Measurements from ENCODE around the gene GABBR2.
"Not testable (repeated sequence)": the region's sequence is repeated elsewhere in the genome, so short reads cannot be mapped to it uniquely, and the experiment has no call there.

The GABBR2 gene

GRCh38 chr9:98596486-98596885, 112.2 kb downstream of the GABBR2 start:
- DNase-seq (ENCODE audit: low read depth): no peak

- DNase-seq (ENCODE audit: low read depth): no peak
Measured at GRCh38 chr9:98594546-98595160, 114.1 kb downstream of the GABBR2 start.

- DNase-seq (ENCODE audit: low read depth): no peak
Measured at GRCh38 chr9:98593354-98594253, 115.1 kb downstream of the GABBR2 start.

GRCh38 chr9:98591696-98592095, 117.0 kb downstream of the GABBR2 start:
- no peak for DNase-seq (ENCODE audit: low read depth)

GRCh38 chr9:98590101-98590500, 118.6 kb downstream of the GABBR2 start:
- DNase-seq (ENCODE audit: low read depth): no peak

- no peak for DNase-seq (ENCODE audit: low read depth)
Measured at GRCh38 chr9:98589102-98589501, 119.6 kb downstream of the GABBR2 start.

GRCh38 chr9:98584853-98585438, 123.8 kb downstream of the GABBR2 start:
- DNase-seq (ENCODE audit: low read depth): not testable (repeated sequence)

GRCh38 chr9:98584059-98584458, 124.7 kb downstream of the GABBR2 start:
- no peak for DNase-seq (ENCODE audit: low read depth)

- DNase-seq (ENCODE audit: low read depth): no peak
Measured at GRCh38 chr9:98583417-98583816, 125.3 kb downstream of the GABBR2 start.

- no peak for DNase-seq (ENCODE audit: low read depth)
Measured at GRCh38 chr9:98580956-98581355, 127.8 kb downstream of the GABBR2 start.

GRCh38 chr9:98579700-98580099, 129.0 kb downstream of the GABBR2 start:
- DNase-seq (ENCODE audit: low read depth): no peak

GRCh38 chr9:98577446-98577845, 131.3 kb downstream of the GABBR2 start:
- DNase-seq (ENCODE audit: low read depth): no peak

- no peak for DNase-seq (ENCODE audit: low read depth)
Measured at GRCh38 chr9:98576859-98577258, 131.9 kb downstream of the GABBR2 start.

- no peak for DNase-seq (ENCODE audit: low read depth)
Measured at GRCh38 chr9:98576354-98576753, 132.4 kb downstream of the GABBR2 start.

- DNase-seq (ENCODE audit: low read depth): peak; percentile 9
Measured at GRCh38 chr9:98575379-98576346, 133.1 kb downstream of the GABBR2 start.

- no peak for DNase-seq (ENCODE audit: low read depth)
Measured at GRCh38 chr9:98573749-98574278, 134.9 kb downstream of the GABBR2 start.

GRCh38 chr9:98572796-98573195, 135.9 kb downstream of the GABBR2 start:
- no peak for DNase-seq (ENCODE audit: low read depth)

- DNase-seq (ENCODE audit: low read depth): no peak
Measured at GRCh38 chr9:98572054-98572627, 136.6 kb downstream of the GABBR2 start.

GRCh38 chr9:98571643-98572042, 137.1 kb downstream of the GABBR2 start:
- DNase-seq (ENCODE audit: low read depth): no peak

GRCh38 chr9:98570663-98571440, 137.9 kb downstream of the GABBR2 start:
- DNase-seq (ENCODE audit: low read depth): no peak
